HepG2 (cell line): ENCODE results near the gene FHIP2A. TPM values are rescaled to one million over a fixed set of nuclear protein-coding genes. Genes with fewer than 3 reads are reported as not detected.

ENCODE experiments used
- ATAC-seq: fragments of 200-7000 bp; cut with Tn5 transposase; 3 replicates; pipeline ENCODE4 v1.9.1; 2020; ENCODE audit warnings: mild to moderate bottlenecking, moderate library complexity
- BruUV-seq: library from RNA; stranded (reverse); fragments of 400-500 nt; replicated peaks from 2 replicates; lab custom pipeline; 2021; lab: Mats Ljungman, UMichigan
- CTCF ChIA-PET: fragments of 300-600 bp; formaldehyde crosslinking; extraction: SDS; loops from one replicate; lab custom pipeline; 2021; ENCODE audit warnings: low total read pairs, inconsistent platforms, low intra/inter-chr PET ratio; lab: Yijun Ruan, JAX
- POLR2A ChIA-PET: fragments of 350-600 bp; sonication (Branson Sonifier 250); formaldehyde crosslinking; loops from one replicate; lab custom pipeline; 2020; ENCODE audit warnings: antibody characterized with exemption, inconsistent platforms; lab: Yijun Ruan, JAX
- DNase-seq: peaks from one replicate; pipeline ENCODE4 v3.0.0-alpha.2; 2015; ENCODE audit warnings: low spot score
- FAIRE-seq: peaks from 3 replicates; lab custom pipeline; 2011; peaks lifted over from hg19 to GRCh38; lab: Jason Lieb, UNC
- H2AFZ ChIP-seq: one replicate; pipeline ENCODE4 v1.6.1; 2011; ENCODE audit warnings: low read length, inconsistent platforms
- H3K27ac ChIP-seq: fragments of 300-600 bp; 3 replicates; pipeline ENCODE4 v1.8.0; 2011; ENCODE audit warnings: mixed run types, mild to moderate bottlenecking, mixed read lengths, low read length, inconsistent platforms; ENCODE audit not compliant: insufficient read depth; ENCODE audit errors: extremely low read length
- H3K27me3 ChIP-seq, 2 experiments: fragments of 200-600 bp in 1 of 2; 2 replicates in 1 of 2; 3 replicates in 1 of 2; pipeline versions ENCODE4 v1.6.0 to v1.8.0; 2011; ENCODE audit warnings: low read length in 2 of 2, mild to moderate bottlenecking in 2 of 2, moderate library complexity in 2 of 2, inconsistent platforms in 1 of 2; ENCODE audit not compliant: insufficient read depth in 2 of 2, control insufficient read depth in 1 of 2
- H3K36me3 ChIP-seq, 2 experiments: fragments of 200-600 bp in 1 of 2; replicated peaks in 1 of 2; 2 replicates in 1 of 2; 3 replicates in 1 of 2; pipeline versions ENCODE4 v1.5.1 to v1.8.0; 2011; ENCODE audit warnings: low read length in 2 of 2, inconsistent platforms in 1 of 2; ENCODE audit not compliant: insufficient read depth in 2 of 2, control insufficient read depth in 1 of 2
- H3K4me1 ChIP-seq: 2 replicates; pipeline ENCODE4 v1.5.1; 2012; ENCODE audit warnings: low read length, inconsistent platforms; ENCODE audit not compliant: insufficient read depth
- H3K4me2 ChIP-seq: 2 replicates; pipeline ENCODE4 v1.6.0; 2011; ENCODE audit warnings: low read depth, low read length, inconsistent platforms
- H3K4me3 ChIP-seq, 3 experiments: fragments of 200-600 bp in 1 of 3; sonication (generic), shearing (Covaris generic) in 1 of 3; replicated peaks in 1 of 3; 2 replicates each; pipeline ENCODE4 v1.5.1; 2011 to 2016; ENCODE audit warnings: low read length in 3 of 3, inconsistent platforms in 2 of 3, low read depth in 2 of 3, mild to moderate bottlenecking in 2 of 3, control low read depth in 1 of 3, mixed read lengths in 1 of 3; ENCODE audit not compliant: insufficient read depth in 1 of 3
- H3K79me2 ChIP-seq: one replicate; pipeline ENCODE4 v1.6.1; 2011; ENCODE audit warnings: low read length, inconsistent platforms; ENCODE audit not compliant: insufficient read depth
- H3K9ac ChIP-seq: 2 replicates; pipeline ENCODE4 v1.6.0; 2011; ENCODE audit warnings: mild to moderate bottlenecking, low read depth, low read length, inconsistent platforms; ENCODE audit not compliant: insufficient read depth
- H3K9me3 ChIP-seq: 2 replicates; pipeline ENCODE4 v1.5.1; 2012; ENCODE audit warnings: mild to moderate bottlenecking, low read length
- H4K20me1 ChIP-seq: 2 replicates; pipeline ENCODE4 v1.6.0; 2011; ENCODE audit warnings: inconsistent platforms, mild to moderate bottlenecking, low read length, moderate library complexity; ENCODE audit not compliant: insufficient read depth
- NPAS2 ChIP-seq: sonication (generic); formaldehyde crosslinking; IDR thresholded peaks from 2 replicates; pipeline ENCODE4 v1.8.0; 2022; ENCODE audit warnings: mild to moderate bottlenecking, missing genetic modification reagents, borderline replicate concordance
- NRL ChIP-seq: sonication (generic); formaldehyde crosslinking; IDR thresholded peaks from 2 replicates; pipeline ENCODE4 v1.5.0; 2020; ENCODE audit warnings: missing genetic modification reagents, mild to moderate bottlenecking, moderate library complexity, borderline replicate concordance
- ZMYM4 ChIP-seq: sonication (generic); formaldehyde crosslinking; IDR thresholded peaks from 2 replicates; pipeline ENCODE4 v1.8.1; 2023; ENCODE audit warnings: mild to moderate bottlenecking, missing genetic modification reagents
- ZNF318 ChIP-seq: sonication (generic); formaldehyde crosslinking; IDR thresholded peaks from 2 replicates; pipeline ENCODE4 v1.4.0; 2020; ENCODE audit warnings: mild to moderate bottlenecking, missing genetic modification reagents
- ZNF557 ChIP-seq: sonication (generic); formaldehyde crosslinking; IDR thresholded peaks from 2 replicates; pipeline ENCODE4 v1.4.0; 2020; ENCODE audit warnings: missing genetic modification reagents
- ZNF782 ChIP-seq: sonication (generic); formaldehyde crosslinking; IDR thresholded peaks from 2 replicates; pipeline ENCODE4 v1.4.0; 2020; ENCODE audit warnings: missing genetic modification reagents, mild to moderate bottlenecking, borderline replicate concordance
- WGBS: methylation state at CpG from one replicate; pipeline ENCODE4 v1.1.6; 2017; ENCODE audit warnings: low lambda C conversion rate; 5-methylcytosine and 5-hydroxymethylcytosine counted together
- in situ Hi-C: cut with HindIII; loops from 2 replicates; pipeline ENCODE4 v1.10.0; 2017; ENCODE audit warnings: low pct_unique_long_range_greater_than_20kb; ENCODE audit not compliant: extremely low pct_ligation_motif_present
- intact Hi-C: fragments of 100-400 bp; cut with micrococcal nuclease; formaldehyde crosslinking; loops from one replicate; pipeline ENCODE4 v1.10.0; 2022; ENCODE audit not compliant: unreplicated experiment
- polyA plus RNA-seq, 8 experiments: library from polyadenylated mRNA; depleted of rRNA in 3 of 8; stranded (reverse) in 7 of 8; unstranded in 1 of 8; fragments of >200 nt; fragmentation: Illumina TruSeq in 4 of 8; extraction: Trizol in 4 of 8; gene quantifications; 2 replicates each; pipeline versions ENCODE4 v1.2.1 to v1.2.3, GENCODE V29; 2011 to 2016; ENCODE audit warnings: low read depth in 4 of 8, missing spikeins in 1 of 8, mixed read lengths in 1 of 8; ENCODE audit not compliant: insufficient read depth in 1 of 8
- total RNA-seq, 5 experiments: library from RNA; depleted of rRNA; stranded (reverse); fragments of >200 nt; fragmentation: Illumina TruSeq; extraction: Trizol; gene quantifications; 2 replicates each; pipeline ENCODE4 v1.2.3, GENCODE V29; 2016; ENCODE audit warnings: low read depth in 1 of 5
- TF ChIP-seq, protein P1 (sequence below): sonication (generic); formaldehyde crosslinking; IDR thresholded peaks from 2 replicates; pipeline ENCODE4 v1.8.1; 2023; ENCODE audit warnings: mild to moderate bottlenecking, missing genetic modification reagents
- TF ChIP-seq, protein P2 (sequence below): IDR thresholded peaks from 2 replicates; pipeline ENCODE4 v1.6.1; 2016; ENCODE audit warnings: missing compliant biosample characterization, missing genetic modification reagents, borderline replicate concordance
- TF ChIP-seq, protein P3 (sequence below): sonication (generic); formaldehyde crosslinking; IDR thresholded peaks from 2 replicates; pipeline ENCODE4 v1.4.0; 2020; ENCODE audit warnings: missing genetic modification reagents

The FHIP2A gene
- total and polyA plus RNA-seq, 2 of the 13 experiments (the other 11 are each of a cell fraction or from before 2014, with no cell fraction given) = 6.5 to 8.3 TPM

GRCh38 chr10:114857922-114858629, 36.5 kb downstream of the FHIP2A start:
- ATAC-seq (no peak), FAIRE-seq (no peak), DNase-seq (no peak)
- Histone ChIP-seq H3K36me3 (peaks cover 6 to 48% of the 10 kb centered on the region in 2 experiments), H3K9me3 (no peaks in the 10 kb centered on the region), H3K79me2 (no peaks in the 10 kb centered on the region), H3K4me1 (peaks cover 8% of the 10 kb centered on the region; the same call in 1 of the 2 replicates), H3K4me3 (no peak overlapping the region), H3K9ac (no peak overlapping the region), H3K27ac (no peak overlapping the region), H3K4me2 (no peak overlapping the region), H3K27me3 (no peaks in the 10 kb centered on the region), H4K20me1 (no peaks in the 10 kb centered on the region), H2AFZ (no peak overlapping the region)
- ChIA-PET POLR2A (no interaction called here), CTCF (no interaction called here)
- BruUV-seq = no TSS peak
- intact Hi-C loops (no loop called here), in situ Hi-C loops (no loop called here)
- 52% methylated on average over 2 of the region's 2 CpGs for WGBS
- no peak for TF ChIP-seq ZNF782 (CRISPR knock-in tag)
- no peak for TF ChIP-seq ZNF318
- TF ChIP-seq NRL (CRISPR knock-in tag) = no peak
- no peak for TF ChIP-seq NPAS2 (CRISPR knock-in tag)
- TF ChIP-seq ZMYM4 (CRISPR knock-in tag) = no peak
- TF ChIP-seq, protein P1, sequence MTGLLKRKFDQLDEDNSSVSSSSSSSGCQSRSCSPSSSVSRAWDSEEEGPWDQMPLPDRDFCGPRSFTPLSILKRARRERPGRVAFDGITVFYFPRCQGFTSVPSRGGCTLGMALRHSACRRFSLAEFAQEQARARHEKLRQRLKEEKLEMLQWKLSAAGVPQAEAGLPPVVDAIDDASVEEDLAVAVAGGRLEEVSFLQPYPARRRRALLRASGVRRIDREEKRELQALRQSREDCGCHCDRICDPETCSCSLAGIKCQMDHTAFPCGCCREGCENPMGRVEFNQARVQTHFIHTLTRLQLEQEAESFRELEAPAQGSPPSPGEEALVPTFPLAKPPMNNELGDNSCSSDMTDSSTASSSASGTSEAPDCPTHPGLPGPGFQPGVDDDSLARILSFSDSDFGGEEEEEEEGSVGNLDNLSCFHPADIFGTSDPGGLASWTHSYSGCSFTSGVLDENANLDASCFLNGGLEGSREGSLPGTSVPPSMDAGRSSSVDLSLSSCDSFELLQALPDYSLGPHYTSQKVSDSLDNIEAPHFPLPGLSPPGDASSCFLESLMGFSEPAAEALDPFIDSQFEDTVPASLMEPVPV (CRISPR knock-in tag) = no peak
- TF ChIP-seq, protein P2, sequence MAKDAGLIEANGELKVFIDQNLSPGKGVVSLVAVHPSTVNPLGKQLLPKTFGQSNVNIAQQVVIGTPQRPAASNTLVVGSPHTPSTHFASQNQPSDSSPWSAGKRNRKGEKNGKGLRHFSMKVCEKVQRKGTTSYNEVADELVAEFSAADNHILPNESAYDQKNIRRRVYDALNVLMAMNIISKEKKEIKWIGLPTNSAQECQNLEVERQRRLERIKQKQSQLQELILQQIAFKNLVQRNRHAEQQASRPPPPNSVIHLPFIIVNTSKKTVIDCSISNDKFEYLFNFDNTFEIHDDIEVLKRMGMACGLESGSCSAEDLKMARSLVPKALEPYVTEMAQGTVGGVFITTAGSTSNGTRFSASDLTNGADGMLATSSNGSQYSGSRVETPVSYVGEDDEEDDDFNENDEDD (CRISPR knock-in tag) = no peak
- TF ChIP-seq, protein P3, sequence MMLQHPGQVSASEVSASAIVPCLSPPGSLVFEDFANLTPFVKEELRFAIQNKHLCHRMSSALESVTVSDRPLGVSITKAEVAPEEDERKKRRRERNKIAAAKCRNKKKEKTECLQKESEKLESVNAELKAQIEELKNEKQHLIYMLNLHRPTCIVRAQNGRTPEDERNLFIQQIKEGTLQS (CRISPR knock-in tag) = no peak
- TF ChIP-seq ZNF557 = no peak
